ENCODE measurements around the gene ASIC3.

ASIC3 gene

DNA sequence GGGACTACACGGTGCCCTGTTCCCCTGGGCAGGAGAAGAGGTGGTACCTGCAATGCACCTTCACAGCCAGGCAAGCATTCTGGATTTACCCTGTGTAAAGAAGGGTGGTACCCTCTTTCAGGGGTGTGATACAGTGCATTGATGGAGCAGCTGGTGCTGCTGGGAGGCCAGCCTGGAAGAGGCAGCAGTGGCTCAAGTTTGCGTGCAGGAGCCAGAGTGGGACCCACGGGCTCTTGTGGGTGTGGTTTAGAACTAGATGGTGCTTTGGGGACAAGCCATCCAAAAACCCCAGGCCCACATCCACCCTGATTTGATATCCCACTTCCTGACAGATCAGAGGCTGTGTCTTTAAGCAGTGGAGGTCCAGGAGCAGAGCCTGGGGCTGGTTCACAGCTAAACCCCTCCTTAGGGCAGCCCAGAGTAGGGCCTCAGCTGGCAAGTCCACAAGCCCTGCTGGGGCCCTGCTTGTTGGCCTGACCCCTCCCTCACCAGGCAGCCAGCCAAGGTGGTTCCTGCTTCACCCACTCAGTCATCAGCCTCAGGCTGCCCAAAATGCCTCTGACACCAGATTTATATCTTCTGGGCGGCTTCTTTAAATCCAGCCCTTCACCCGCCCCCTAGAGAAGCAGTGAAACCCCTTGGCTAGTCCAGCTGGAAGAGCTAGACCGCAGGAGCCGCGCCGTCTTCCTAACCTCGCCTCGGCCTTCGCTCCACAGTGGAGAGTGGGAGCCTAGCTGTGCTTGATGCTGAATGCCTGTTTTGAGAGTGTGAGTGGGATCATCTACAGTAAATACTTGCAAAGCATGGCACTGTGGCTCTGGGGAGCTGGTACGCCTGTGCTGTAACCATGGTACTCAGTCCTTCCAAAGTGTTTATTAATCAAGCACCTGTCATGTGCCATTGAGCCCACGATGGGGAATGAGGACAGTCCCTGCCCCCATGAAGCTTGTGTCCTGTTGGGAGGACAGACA, 1.4 kb upstream of the ASIC3 start:
- DNase-seq, result no peak
- in situ Hi-C loops (cut with HindIII; ENCODE audit: low pct_ligation_motif_present, low pct_unique_long_range_greater_than_20kb, low sequenced_read_pairs), result no loop called here

GRCh38 chr7:151048911-151049463, 656 bp downstream of the ASIC3 start:
- in situ Hi-C loops (cut with HindIII; ENCODE audit: low pct_ligation_motif_present, low pct_unique_long_range_greater_than_20kb, low sequenced_read_pairs), result no loop called here
- no peak for DNase-seq

DNA sequence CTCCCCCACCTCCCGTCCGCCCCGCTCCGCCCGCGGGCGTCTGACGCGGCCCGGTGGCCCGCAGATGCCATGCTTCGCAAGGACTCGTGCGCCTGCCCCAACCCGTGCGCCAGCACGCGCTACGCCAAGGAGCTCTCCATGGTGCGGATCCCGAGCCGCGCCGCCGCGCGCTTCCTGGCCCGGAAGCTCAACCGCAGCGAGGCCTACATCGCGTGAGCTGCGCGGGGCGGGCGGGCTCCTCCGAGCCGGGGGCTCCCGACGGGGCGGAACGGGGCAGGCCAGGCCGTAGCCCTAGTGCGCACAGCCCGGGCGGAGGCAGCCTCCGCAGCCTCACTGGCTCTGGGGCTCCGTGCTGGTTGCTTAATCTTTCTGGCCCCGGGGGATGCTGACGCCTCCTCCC, 2.8 kb downstream of the ASIC3 start:
- in situ Hi-C loops (cut with HindIII; ENCODE audit: low pct_ligation_motif_present, low pct_unique_long_range_greater_than_20kb, low sequenced_read_pairs), result no loop called here
- DNase-seq, result peak; percentile 77

- no peak for DNase-seq
- in situ Hi-C loops (cut with HindIII; ENCODE audit: low pct_ligation_motif_present, low pct_unique_long_range_greater_than_20kb, low sequenced_read_pairs), result no loop called here
These were observed 4.8 kb downstream of the ASIC3 start for GRCh38 chr7:151053096-151053495.

- in situ Hi-C loops (cut with HindIII; ENCODE audit: low pct_ligation_motif_present, low pct_unique_long_range_greater_than_20kb, low sequenced_read_pairs), result no loop called here
- DNase-seq, result no peak
These were observed 5.4 kb downstream of the ASIC3 start for GRCh38 chr7:151053751-151054150.

DNA sequence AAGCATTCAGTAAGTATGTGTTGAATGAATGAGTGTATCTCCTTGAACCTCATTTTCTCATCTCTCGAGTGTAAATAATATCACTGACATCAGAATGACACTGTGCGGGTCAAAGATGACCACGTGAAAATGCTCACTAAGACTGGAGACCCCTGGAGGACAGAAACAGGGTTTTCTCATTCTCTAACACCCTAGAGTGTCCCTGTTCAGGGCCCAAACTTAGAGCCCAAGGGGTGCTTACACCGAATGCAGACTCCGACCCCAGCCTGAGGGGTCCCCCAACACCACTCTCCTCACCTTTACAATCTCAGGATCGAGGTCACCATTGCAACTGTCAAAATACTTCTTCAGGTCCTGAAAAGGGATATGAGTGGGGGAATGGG, 7.9 kb downstream of the ASIC3 start:
- no peak for DNase-seq
- in situ Hi-C loops (cut with HindIII; ENCODE audit: low pct_ligation_motif_present, low pct_unique_long_range_greater_than_20kb, low sequenced_read_pairs), result no loop called here

DNA sequence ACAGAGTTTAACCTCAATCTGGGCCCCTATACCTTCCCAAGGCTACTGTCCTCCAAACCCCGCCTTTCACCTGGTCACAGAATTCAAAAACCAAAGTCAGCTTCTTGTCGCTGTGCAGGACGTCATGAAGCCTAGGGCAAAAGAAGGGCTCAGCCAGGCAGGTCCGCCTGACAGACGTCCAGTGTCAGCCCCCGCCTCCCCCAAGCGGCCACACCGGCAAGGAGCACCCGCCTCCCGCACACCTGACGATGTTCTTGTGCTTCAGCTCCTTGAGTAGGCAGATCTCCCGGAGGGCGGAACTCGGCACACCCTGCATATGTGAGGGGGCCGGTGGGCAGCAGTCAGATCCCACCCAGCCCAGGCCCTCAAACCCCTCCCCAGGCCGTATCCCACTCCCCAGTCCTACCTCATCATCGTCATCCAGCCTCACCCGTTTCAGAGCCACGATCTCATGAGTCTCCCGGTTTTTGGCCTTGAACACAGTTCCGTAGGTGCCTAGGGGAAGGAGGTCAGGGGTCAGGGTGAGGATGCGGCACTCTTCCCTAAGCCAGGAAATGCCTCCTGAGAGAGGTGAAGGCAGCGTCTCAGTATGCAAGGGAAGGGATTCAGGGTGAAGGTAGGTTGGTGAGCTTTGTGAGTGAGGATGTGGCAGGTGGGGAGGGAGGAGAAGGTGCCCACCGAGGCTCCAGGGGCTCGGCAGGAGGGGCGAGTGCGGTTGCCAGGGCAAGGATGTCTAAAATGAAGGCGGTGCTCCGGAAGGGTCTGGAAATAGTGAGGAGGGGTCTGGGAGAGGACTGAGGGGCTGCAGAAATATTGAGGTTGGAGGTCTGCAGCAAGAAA, 8.6 kb downstream of the ASIC3 start:
- DNase-seq, result no peak
- in situ Hi-C loops (cut with HindIII; ENCODE audit: low pct_ligation_motif_present, low pct_unique_long_range_greater_than_20kb, low sequenced_read_pairs), result no loop called here

- in situ Hi-C loops (cut with HindIII; ENCODE audit: low pct_ligation_motif_present, low pct_unique_long_range_greater_than_20kb, low sequenced_read_pairs), result no loop called here
- DNase-seq, result no peak
These were observed 9.2 kb downstream of the ASIC3 start, which contains the start of gene CDK5 for GRCh38 chr7:151057506-151057988. Gene CDK5 (minus strand): TSS chr7:151057897. CDS start chr7:151057848, 49 bp downstream.

- DNase-seq, result peak; percentile 100
- in situ Hi-C loops (cut with HindIII; ENCODE audit: low pct_ligation_motif_present, low pct_unique_long_range_greater_than_20kb, low sequenced_read_pairs), result no loop called here
These were observed 9.9 kb downstream of the ASIC3 start for GRCh38 chr7:151057989-151058780.

GRCh38 chr7:151058781-151059366, 10.5 kb downstream of the ASIC3 start:
- in situ Hi-C loops (cut with HindIII; ENCODE audit: low pct_ligation_motif_present, low pct_unique_long_range_greater_than_20kb, low sequenced_read_pairs), result no loop called here
- DNase-seq, result peak; percentile 50

GRCh38 chr7:151059367-151060112, 11.2 kb downstream of the ASIC3 start, which contains the start of gene SLC4A2:
Gene SLC4A2 (plus strand): TSS chr7:151059589. CDS start chr7:151061988, 2,399 bp downstream.
- in situ Hi-C loops (cut with HindIII; ENCODE audit: low pct_ligation_motif_present, low pct_unique_long_range_greater_than_20kb, low sequenced_read_pairs), result no loop called here
- DNase-seq, result peak; percentile 87

- in situ Hi-C loops (cut with HindIII; ENCODE audit: low pct_ligation_motif_present, low pct_unique_long_range_greater_than_20kb, low sequenced_read_pairs), result no loop called here
- peak; percentile 51 for DNase-seq
These were observed 11.7 kb downstream of the ASIC3 start for GRCh38 chr7:151060113-151060415.

DNA sequence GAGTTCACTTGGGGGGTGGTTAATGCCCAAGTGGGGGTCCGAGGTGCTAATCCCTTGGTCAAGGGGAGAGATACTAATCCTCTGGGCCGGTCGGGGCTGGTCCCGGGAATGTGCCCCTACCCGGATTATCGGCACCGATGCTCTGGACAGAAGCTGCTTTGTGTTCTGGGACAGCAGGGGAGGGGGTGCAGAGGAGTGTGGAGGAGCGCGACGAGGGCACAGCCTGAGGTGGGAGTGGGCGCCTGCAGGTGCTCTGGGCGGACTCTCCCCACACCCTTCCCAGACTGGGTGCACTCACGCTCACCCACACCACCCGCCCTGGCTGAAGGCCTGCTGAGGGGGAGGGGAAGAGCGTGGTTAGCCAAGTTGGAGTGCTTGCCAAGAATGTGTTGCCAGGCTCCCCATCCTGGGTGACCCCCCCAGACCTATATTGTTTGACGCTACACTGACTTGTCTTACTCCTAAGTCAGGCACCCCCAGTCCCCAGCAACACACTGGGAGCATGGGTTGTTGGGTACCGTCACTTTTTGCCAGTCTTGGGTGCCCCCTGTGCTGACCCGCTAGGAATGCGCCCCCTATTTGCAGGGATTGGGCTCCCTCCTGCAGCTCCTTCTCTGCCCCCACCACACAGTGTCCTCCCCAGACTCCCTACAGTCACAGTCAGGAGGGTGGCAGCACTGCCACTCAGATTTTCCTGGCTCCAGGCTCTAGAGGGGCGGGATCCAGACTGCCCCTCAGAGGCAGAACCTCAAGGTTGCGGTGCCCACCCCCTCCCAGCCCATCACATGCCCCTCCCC, 12.3 kb downstream of the ASIC3 start:
- peak; percentile 83 for DNase-seq
- in situ Hi-C loops (cut with HindIII; ENCODE audit: low pct_ligation_motif_present, low pct_unique_long_range_greater_than_20kb, low sequenced_read_pairs), result no loop called here

DNA sequence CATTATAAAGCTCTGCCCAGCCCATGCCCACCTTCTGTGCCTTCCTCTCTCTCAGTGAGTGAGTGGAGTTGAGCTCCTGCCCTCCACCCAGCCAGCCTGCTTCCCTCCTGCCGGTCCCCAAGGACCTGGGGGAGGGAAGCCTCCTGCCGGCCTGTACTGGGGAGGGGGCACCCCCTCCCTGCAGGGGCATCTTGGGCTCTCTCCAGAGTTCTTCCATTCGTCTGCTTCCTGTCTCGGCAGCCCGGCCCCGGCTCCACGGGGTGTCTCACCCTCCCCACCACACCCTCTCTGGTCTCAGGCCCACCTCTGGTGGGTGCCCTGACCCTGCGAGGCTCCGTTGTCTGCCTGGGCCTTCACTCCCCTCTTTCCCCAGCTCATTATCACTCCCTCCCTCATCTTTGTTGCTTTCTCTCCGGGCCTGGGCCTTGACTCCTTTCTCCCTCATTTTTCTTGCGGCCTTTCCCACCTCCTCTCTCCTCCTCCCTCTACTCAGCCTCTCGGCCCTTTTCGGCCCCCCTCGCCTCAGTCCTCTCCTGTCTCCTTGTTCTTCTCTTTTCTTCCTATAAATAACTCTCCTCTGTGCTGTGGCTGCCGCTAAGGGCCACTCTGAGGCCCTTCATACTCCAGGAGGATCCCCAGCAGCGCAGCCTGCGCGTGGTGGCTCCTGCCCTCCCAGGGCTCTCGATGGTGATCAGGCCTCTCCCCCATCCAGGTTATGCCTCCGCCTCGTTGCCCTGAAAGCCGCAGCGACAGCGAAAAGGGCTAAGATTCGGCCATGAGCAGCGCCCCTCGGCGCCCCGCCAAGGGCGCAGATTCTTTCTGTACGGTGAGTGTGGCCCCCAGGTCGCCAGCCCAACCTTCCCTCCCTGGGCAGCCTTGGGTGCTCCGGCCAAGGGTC, 13.1 kb downstream of the ASIC3 start:
- in situ Hi-C loops (cut with HindIII; ENCODE audit: low pct_ligation_motif_present, low pct_unique_long_range_greater_than_20kb, low sequenced_read_pairs), result no loop called here
- no peak for DNase-seq

- DNase-seq, result no peak
- in situ Hi-C loops (cut with HindIII; ENCODE audit: low pct_ligation_motif_present, low pct_unique_long_range_greater_than_20kb, low sequenced_read_pairs), result no loop called here
These were observed 13.7 kb downstream of the ASIC3 start for GRCh38 chr7:151062111-151062398.

All from ACHN (cell line).